K562 (cell line): Measurements from ENCODE around the gene PAN2. TPM values are rescaled to one million over a fixed set of nuclear protein-coding genes. Genes with fewer than 3 reads are reported as not detected.

ENCODE experiments used
- BRD9 ChIP-seq: fragments of 450-650 bp; IDR thresholded peaks from 2 replicates; pipeline ENCODE4 v1.6.1; 2018; ENCODE audit warnings: low read depth; ENCODE audit not compliant: partially characterized antibody
- EP300 ChIP-seq: IDR thresholded peaks from 2 replicates; pipeline ENCODE4 v1.6.1; 2012; ENCODE audit warnings: low read length, improper control_type of control experiment
- NR4A1 ChIP-seq, 2 experiments: fragments of 250-450 bp in 1 of 2; fragments of 450-650 bp in 1 of 2; sonication (Bioruptor Pico) in 1 of 2; IDR thresholded peaks; 2 replicates each; pipeline versions ENCODE4 v1.4.0 to v1.6.1; 2016 to 2020; ENCODE audit warnings: mild to moderate bottlenecking in 2 of 2, missing compliant biosample characterization in 1 of 2, missing genetic modification characterization in 1 of 2, moderate library complexity in 1 of 2
- PHF8 ChIP-seq: fragments of 200-600 bp; sonication (generic); IDR thresholded peaks from 2 replicates; pipeline ENCODE4 v1.6.1; 2012; ENCODE audit warnings: mixed run types, mild to moderate bottlenecking, inconsistent platforms, low read length, moderate library complexity, borderline replicate concordance
- SMAD2 ChIP-seq: fragments of 150-350 bp; IDR thresholded peaks from 2 replicates; pipeline ENCODE4 v1.6.1; 2014; ENCODE audit warnings: low read depth, mild to moderate bottlenecking, low read length
- SMARCB1 ChIP-seq: IDR thresholded peaks from 2 replicates; pipeline ENCODE4 v1.6.1; 2011; ENCODE audit warnings: improper control_type of control experiment, low read depth; ENCODE audit not compliant: insufficient read length
- STAG1 ChIP-seq: sonication (generic); formaldehyde crosslinking; IDR thresholded peaks from 2 replicates; pipeline ENCODE4 v1.5.0; 2020; ENCODE audit warnings: missing genetic modification reagents, borderline replicate concordance
- TOE1 ChIP-seq, 2 experiments: fragments of 450-650 bp in 1 of 2; sonication (generic) in 1 of 2; formaldehyde crosslinking in 1 of 2; IDR thresholded peaks; 2 replicates each; pipeline versions ENCODE4 v1.7.1 to v1.8.0; 2016 to 2022; ENCODE audit warnings: borderline replicate concordance in 2 of 2, mild to moderate bottlenecking in 2 of 2, antibody characterized with exemption in 1 of 2, inconsistent platforms in 1 of 2, low read depth in 1 of 2, missing genetic modification reagents in 1 of 2, moderate library complexity in 1 of 2
- ZBTB7A ChIP-seq: IDR thresholded peaks from 2 replicates; pipeline ENCODE4 v1.6.1; 2011; ENCODE audit warnings: low read depth, mild to moderate bottlenecking, low read length, moderate library complexity, borderline replicate concordance; ENCODE audit not compliant: control insufficient read depth
- ZNF212 ChIP-seq: fragments of 450-650 bp; formaldehyde crosslinking; IDR thresholded peaks from 2 replicates; pipeline ENCODE4 v1.4.0; 2020; ENCODE audit warnings: mild to moderate bottlenecking
- ZNF395 ChIP-seq: fragments of 200-800 bp; sonication (Bioruptor generic); IDR thresholded peaks from 2 replicates; pipeline ENCODE4 v1.6.1; 2017; ENCODE audit warnings: missing genetic modification characterization, missing compliant biosample characterization
- ZNF592 ChIP-seq: fragments of 450-650 bp; IDR thresholded peaks from 2 replicates; pipeline ENCODE4 v1.6.1; 2017; ENCODE audit warnings: antibody characterized with exemption, mild to moderate bottlenecking
- polyA plus RNA-seq, 8 experiments: library from polyadenylated mRNA; depleted of rRNA in 4 of 8; stranded (reverse) in 5 of 8; unstranded in 3 of 8; fragments of >200 nt; fragmentation: Nextera tagmentation in 2 of 8; fragmentation: Illumina TruSeq in 1 of 8; extraction: Ambion mirVana in 2 of 8; extraction: Trizol in 1 of 8; gene quantifications; 2 replicates each; pipeline versions ENCODE4 v1.2.1 to v1.2.3, GENCODE V29; 2011 to 2014; ENCODE audit warnings: inconsistent platforms in 1 of 8, missing spikeins in 1 of 8
- total RNA-seq, 7 experiments: library from RNA; depleted of rRNA in 6 of 7; stranded (reverse); fragments of >200 nt in 6 of 7; fragmentation: Illumina TruSeq in 2 of 7; extraction: Trizol in 2 of 7; gene quantifications; 2 replicates each; pipeline versions ENCODE4 v1.2.1 to v1.2.3, GENCODE V29; 2011 to 2021; ENCODE audit warnings: low replicate concordance in 1 of 7

Gene PAN2
- total and polyA plus RNA-seq, 9 of the 15 experiments (the other 6 are each of a cell fraction or from before 2014, with no cell fraction given), result 15.0 to 66.1 (median 25.9) TPM

GRCh38 chr12:56337753-56338251, 4.0 kb upstream of the PAN2 start (continued):
- TF ChIP-seq ZNF212 (no peak), ZNF395 (CRISPR knock-in tag) (peak; percentile 23; the same call in 1 of the 2 replicates), SMARCB1 (no peak), BRD9 (peak; percentile 30), NR4A1 (CRISPR knock-in tag; IDR thresholded peaks at IDR 0.05) (no peak), NR4A1 (tag; IDR thresholded peaks at IDR 0.05) (peak; percentile 68; the same call in 1 of the 2 replicates), ZBTB7A (peak; percentile 26; the same call in 1 of the 2 replicates), ZNF592 (peak; percentile 84; the same call in 1 of the 2 replicates), STAG1 (no peak), TOE1 (IDR thresholded peaks at IDR 0.05; ENCODE audit: borderline replicate concordance) (no peak), TOE1 (CRISPR knock-in tag; IDR thresholded peaks at IDR 0.05; ENCODE audit: borderline replicate concordance, low read depth) (no peak), EP300 (peak; percentile 69; the same call in 1 of the 2 replicates), SMAD2 (no peak), PHF8 (no peak)
